SU-DHL-6 (cell line): ENCODE results near the gene ZNF385C.
A peak's percentile ranks its signal among the peaks of the same experiment; 100 is the strongest.

ENCODE experiments used
- H2AFZ ChIP-seq: fragments of 200-600 bp; sonication (generic); 2 replicates; pipeline ENCODE4 v1.6.1; 2014; ENCODE audit warnings: low read depth, mild to moderate bottlenecking, moderate library complexity, mixed read lengths, antibody characterized with exemption, low read length; ENCODE audit not compliant: severe bottlenecking
- H3F3A ChIP-seq: fragments of 200-600 bp; shearing (Covaris generic); 2 replicates; pipeline ENCODE4 v1.6.0; 2016; ENCODE audit warnings: antibody characterized with exemption, mild to moderate bottlenecking; ENCODE audit not compliant: insufficient read depth
- H3K27ac ChIP-seq: fragments of 200-600 bp; sonication (generic); 2 replicates; pipeline ENCODE4 v1.5.1; 2016; ENCODE audit warnings: low read depth, mild to moderate bottlenecking, low read length, moderate library complexity, mixed read lengths
- H3K27me3 ChIP-seq: fragments of 200-600 bp; sonication (generic), shearing (Covaris generic); 2 replicates; pipeline ENCODE4 v1.6.0; 2014; ENCODE audit warnings: mild to moderate bottlenecking, low read length
- H3K36me3 ChIP-seq: fragments of 200-600 bp; sonication (generic); 2 replicates; pipeline ENCODE4 v1.6.1; 2014; ENCODE audit warnings: mild to moderate bottlenecking, low read length, mixed read lengths
- H3K4me2 ChIP-seq: fragments of 300-600, 200-600 bp; shearing (Covaris generic), sonication (generic); 2 replicates; pipeline ENCODE4 v1.6.0; 2014; ENCODE audit warnings: low read length, low read depth, mild to moderate bottlenecking; ENCODE audit not compliant: poor library complexity, severe bottlenecking
- H3K4me3 ChIP-seq: fragments of 200-600 bp; sonication (generic); 2 replicates; pipeline ENCODE4 v1.5.1; 2014; ENCODE audit warnings: antibody characterized with exemption, low read length, mild to moderate bottlenecking, mixed read lengths; ENCODE audit not compliant: insufficient read depth, poor library complexity, severe bottlenecking
- H3K79me2 ChIP-seq: fragments of 200-600 bp; sonication (generic); 2 replicates; pipeline ENCODE4 v1.6.1; 2014; ENCODE audit warnings: mild to moderate bottlenecking, low read length, moderate library complexity; ENCODE audit not compliant: insufficient read depth
- H3K9ac ChIP-seq: fragments of 200-600 bp; sonication (generic); 2 replicates; pipeline ENCODE4 v1.7.0; 2014; ENCODE audit warnings: mild to moderate bottlenecking, low read length
- H3K9me2 ChIP-seq: fragments of 200-600 bp; sonication (generic); replicated peaks from 2 replicates; pipeline ENCODE4 v1.6.1; 2014; ENCODE audit warnings: low read length; ENCODE audit not compliant: insufficient read depth
- H3K9me3 ChIP-seq: fragments of 200-600 bp; sonication (generic); 2 replicates; pipeline ENCODE4 v1.6.1; 2014; ENCODE audit warnings: low read length, mixed read lengths; ENCODE audit not compliant: insufficient read depth
- H4K20me1 ChIP-seq: fragments of 200-600 bp; sonication (generic); 2 replicates; pipeline ENCODE4 v1.6.1; 2014; ENCODE audit warnings: low read depth, mild to moderate bottlenecking, antibody characterized with exemption, low read length, moderate library complexity, mixed read lengths
- EZH2phosphoT487 ChIP-seq: fragments of 200-600 bp; sonication (generic), shearing (Covaris generic); conservative IDR thresholded peaks from 2 replicates; pipeline ENCODE4 v1.6.1; 2018; ENCODE audit warnings: mild to moderate bottlenecking, antibody characterized with exemption, low read length, moderate library complexity, mixed read lengths
- TF ChIP-seq, protein P1 (sequence below): fragments of 200-600 bp; sonication (generic); IDR thresholded peaks from one replicate; pipeline ENCODE4 v1.5.1; 2017; ENCODE audit warnings: antibody characterized with exemption, mild to moderate bottlenecking, low read length, moderate library complexity; ENCODE audit not compliant: insufficient read depth, poor library complexity, severe bottlenecking

The ZNF385C gene

GRCh38 chr17:42051013-42051400, 47.3 kb downstream of the ZNF385C start:
- Histone ChIP-seq H3K9me3 (no peaks in the 10 kb centered on the region), H3K9me2 (no peaks in the 10 kb centered on the region), H3K36me3 (no peaks in the 10 kb centered on the region), H3F3A (no peaks in the 10 kb centered on the region), H2AFZ (no peak overlapping the region), H3K79me2 (no peaks in the 10 kb centered on the region), H3K4me2 (no peak overlapping the region), H3K27ac (no peak overlapping the region), H4K20me1 (no peaks in the 10 kb centered on the region), H3K4me3 (no peak overlapping the region), H3K27me3 (no peaks in the 10 kb centered on the region), H3K9ac (no peak overlapping the region)
- no peak for TF ChIP-seq EZH2phosphoT487
- TF ChIP-seq, protein P1, sequence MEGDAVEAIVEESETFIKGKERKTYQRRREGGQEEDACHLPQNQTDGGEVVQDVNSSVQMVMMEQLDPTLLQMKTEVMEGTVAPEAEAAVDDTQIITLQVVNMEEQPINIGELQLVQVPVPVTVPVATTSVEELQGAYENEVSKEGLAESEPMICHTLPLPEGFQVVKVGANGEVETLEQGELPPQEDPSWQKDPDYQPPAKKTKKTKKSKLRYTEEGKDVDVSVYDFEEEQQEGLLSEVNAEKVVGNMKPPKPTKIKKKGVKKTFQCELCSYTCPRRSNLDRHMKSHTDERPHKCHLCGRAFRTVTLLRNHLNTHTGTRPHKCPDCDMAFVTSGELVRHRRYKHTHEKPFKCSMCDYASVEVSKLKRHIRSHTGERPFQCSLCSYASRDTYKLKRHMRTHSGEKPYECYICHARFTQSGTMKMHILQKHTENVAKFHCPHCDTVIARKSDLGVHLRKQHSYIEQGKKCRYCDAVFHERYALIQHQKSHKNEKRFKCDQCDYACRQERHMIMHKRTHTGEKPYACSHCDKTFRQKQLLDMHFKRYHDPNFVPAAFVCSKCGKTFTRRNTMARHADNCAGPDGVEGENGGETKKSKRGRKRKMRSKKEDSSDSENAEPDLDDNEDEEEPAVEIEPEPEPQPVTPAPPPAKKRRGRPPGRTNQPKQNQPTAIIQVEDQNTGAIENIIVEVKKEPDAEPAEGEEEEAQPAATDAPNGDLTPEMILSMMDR: no peak

DNA sequence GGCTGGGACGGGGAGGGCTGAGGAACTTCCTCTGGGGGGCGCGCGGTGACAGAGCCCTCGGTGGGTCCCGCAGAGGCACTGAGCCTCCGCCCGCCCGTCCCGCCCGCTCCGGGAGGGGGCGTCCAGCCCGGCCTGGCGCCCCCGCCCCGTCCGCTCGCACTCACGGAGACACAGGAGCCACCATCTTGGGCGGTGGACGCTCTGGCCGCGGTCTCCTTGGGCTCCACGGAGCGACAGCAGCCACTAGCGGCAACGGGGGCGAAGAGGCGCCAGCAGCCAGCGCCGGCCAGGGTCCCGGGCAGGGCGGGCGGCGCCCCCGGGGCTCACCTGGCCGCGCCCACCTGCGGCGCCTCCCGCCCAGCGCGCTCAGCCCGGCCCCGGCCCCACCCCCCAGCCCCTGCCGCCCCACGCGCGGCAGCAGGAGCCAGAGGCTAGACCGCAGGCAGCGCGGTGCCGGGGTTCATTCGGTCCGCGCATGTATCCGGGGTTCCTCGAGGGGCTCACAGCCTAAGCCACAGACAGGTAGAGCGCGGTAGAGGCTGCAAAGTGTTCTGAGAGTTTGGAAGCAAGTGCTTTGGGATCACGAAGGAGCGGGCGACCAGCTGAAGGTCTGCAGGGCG, 47.8 kb downstream of the ZNF385C start, which contains the start of gene C17orf113:
TSS of gene C17orf113 (minus strand) at position 209 of the 620 bp plus-strand sequence. CDS start 7,225 bp downstream, outside the sequence.
- Histone ChIP-seq H3K4me3 (no peak within 1 kb of the TSS), H3K27me3 (no peaks in the 10 kb centered on the region), H2AFZ (no peak within 1 kb of the TSS)

DNA sequence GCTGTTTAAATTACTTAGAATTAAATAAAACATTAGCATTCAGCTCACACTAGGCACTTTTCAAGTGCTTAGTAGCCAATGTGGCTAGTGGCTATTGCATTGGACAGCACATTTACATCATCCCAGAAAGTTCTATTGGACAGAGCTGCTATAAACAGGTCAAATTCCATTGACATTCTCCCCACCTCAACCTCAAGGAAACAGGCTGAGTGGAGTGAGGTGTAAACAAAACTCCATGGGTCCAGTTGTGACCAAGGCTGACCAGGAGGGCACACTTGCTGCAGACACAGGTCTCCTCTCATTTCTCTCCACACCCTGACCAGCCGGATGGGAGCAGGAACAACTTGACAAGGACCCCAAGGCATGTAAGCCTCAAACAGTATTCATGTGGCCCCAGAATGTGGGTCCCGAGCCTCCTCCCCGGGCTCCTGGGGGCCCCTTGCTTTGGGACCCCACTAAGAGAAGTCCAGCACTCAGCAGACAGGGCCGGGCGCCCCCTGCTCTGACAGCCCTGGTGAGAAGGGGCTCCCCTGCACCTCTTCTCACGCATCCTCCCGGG, 48.4 kb downstream of the ZNF385C start:
- Histone ChIP-seq H3K9me2 (no peaks in the 10 kb centered on the region), H3K79me2 (no peaks in the 10 kb centered on the region), H3K36me3 (no peaks in the 10 kb centered on the region), H3K9ac (no peak overlapping the region), H3K27ac (no peak overlapping the region), H3K9me3 (no peaks in the 10 kb centered on the region), H3K27me3 (no peaks in the 10 kb centered on the region), H3K4me3 (no peak overlapping the region), H2AFZ (no peak overlapping the region), H3K4me2 (peak overlapping the region; percentile 28), H4K20me1 (no peaks in the 10 kb centered on the region), H3F3A (no peaks in the 10 kb centered on the region)
- TF ChIP-seq EZH2phosphoT487: no peak
- TF ChIP-seq, protein P1: peak; percentile 25

More for the DNA sequence above, 47.8 kb downstream of the ZNF385C start, which contains the start of gene C17orf113:
- Histone ChIP-seq H3K9ac (no peak within 1 kb of the TSS), H3F3A (no peaks in the 10 kb centered on the region), H3K4me2 (peak within 1 kb of the TSS; percentile 28), H3K27ac (no peak within 1 kb of the TSS), H3K9me3 (no peaks in the 10 kb centered on the region), H3K79me2 (no peaks in the 10 kb centered on the region), H4K20me1 (no peaks in the 10 kb centered on the region), H3K9me2 (no peaks in the 10 kb centered on the region), H3K36me3 (no peaks in the 10 kb centered on the region)
- TF ChIP-seq, protein P1: no peak
- TF ChIP-seq EZH2phosphoT487: no peak
